HepG2 (cell line): ENCODE results near the gene RBAK. TPM values are rescaled to one million over a fixed set of nuclear protein-coding genes. Genes with fewer than 3 reads are reported as not detected.

Source experiments
- BRD4 ChIP-seq: sonication (generic); formaldehyde crosslinking; IDR thresholded peaks from 2 replicates; pipeline ENCODE4 v1.4.0; 2020; ENCODE audit warnings: missing genetic modification reagents
- CBFB ChIP-seq: sonication (generic); formaldehyde crosslinking; IDR thresholded peaks from 2 replicates; pipeline ENCODE4 v1.4.0; 2020; ENCODE audit warnings: missing genetic modification reagents
- CBX2 ChIP-seq, 2 experiments: fragments of 200-600 bp in 1 of 2; sonication (generic); formaldehyde crosslinking in 1 of 2; IDR thresholded peaks; 2 replicates each; pipeline versions ENCODE4 v1.7.0 to v1.8.1; 2018 to 2022; ENCODE audit warnings: low read depth in 2 of 2, low read length in 1 of 2, mild to moderate bottlenecking in 1 of 2, missing genetic modification reagents in 1 of 2
- CHCHD3 ChIP-seq: sonication (generic); formaldehyde crosslinking; IDR thresholded peaks from 2 replicates; pipeline ENCODE4 v1.8.0; 2022; ENCODE audit warnings: mild to moderate bottlenecking, missing genetic modification reagents, moderate library complexity
- EED ChIP-seq: sonication (generic); formaldehyde crosslinking; IDR thresholded peaks from 2 replicates; pipeline ENCODE4 v1.5.0; 2020; ENCODE audit warnings: mild to moderate bottlenecking, missing genetic modification reagents
- GABPA ChIP-seq, 2 experiments: IDR thresholded peaks; 2 replicates each; pipeline ENCODE4 v1.6.1; 2011 to 2016; ENCODE audit warnings: low read depth in 2 of 2, low read length in 1 of 2, missing biosample characterization in 1 of 2, missing genetic modification characterization in 1 of 2
- KLF12 ChIP-seq: sonication (generic); formaldehyde crosslinking; IDR thresholded peaks from 2 replicates; pipeline ENCODE4 v1.4.0; 2020; ENCODE audit warnings: missing genetic modification reagents, borderline replicate concordance
- MATR3 ChIP-seq: sonication (generic); formaldehyde crosslinking; IDR thresholded peaks from 2 replicates; pipeline ENCODE4 v1.4.0; 2020; ENCODE audit warnings: missing genetic modification reagents
- MTF2 ChIP-seq: sonication (generic); formaldehyde crosslinking; IDR thresholded peaks from 2 replicates; pipeline ENCODE4 v1.5.0; 2020; ENCODE audit warnings: missing genetic modification reagents, borderline replicate concordance
- PHF20 ChIP-seq: sonication (generic); formaldehyde crosslinking; IDR thresholded peaks from 2 replicates; pipeline ENCODE4 v1.5.0; 2020; ENCODE audit warnings: mild to moderate bottlenecking, missing genetic modification reagents
- SNAI1 ChIP-seq: sonication (generic); formaldehyde crosslinking; IDR thresholded peaks from 2 replicates; pipeline ENCODE4 v1.5.0; 2020; ENCODE audit warnings: mild to moderate bottlenecking, missing genetic modification reagents, borderline replicate concordance
- TCF12 ChIP-seq, 2 experiments: fragments of 450-650 bp in 1 of 2; sonication (generic) in 1 of 2; formaldehyde crosslinking in 1 of 2; IDR thresholded peaks; 2 replicates each; pipeline versions ENCODE4 v1.6.1 to v1.8.0; 2017 to 2022; ENCODE audit warnings: antibody characterized with exemption in 1 of 2, mild to moderate bottlenecking in 1 of 2, missing genetic modification reagents in 1 of 2, moderate library complexity in 1 of 2
- ZBTB38 ChIP-seq: sonication (generic); formaldehyde crosslinking; IDR thresholded peaks from 2 replicates; pipeline ENCODE4 v1.5.1; 2020; ENCODE audit warnings: mild to moderate bottlenecking, missing genetic modification reagents
- ZC3H4 ChIP-seq: sonication (generic); formaldehyde crosslinking; IDR thresholded peaks from 2 replicates; pipeline ENCODE4 v1.4.0; 2020; ENCODE audit warnings: missing genetic modification reagents, borderline replicate concordance
- ZFYVE20 ChIP-seq: sonication (generic); formaldehyde crosslinking; IDR thresholded peaks from 2 replicates; pipeline ENCODE4 v1.8.0; 2023; ENCODE audit warnings: low read depth, mild to moderate bottlenecking, moderate library complexity, missing genetic modification reagents, borderline replicate concordance
- ZNF33B ChIP-seq: sonication (generic); formaldehyde crosslinking; IDR thresholded peaks from 2 replicates; pipeline ENCODE4 v1.5.1; 2020; ENCODE audit warnings: mild to moderate bottlenecking, missing genetic modification reagents
- ZNF432 ChIP-seq: sonication (generic); formaldehyde crosslinking; IDR thresholded peaks from 2 replicates; pipeline ENCODE4 v1.5.0; 2020; ENCODE audit warnings: missing genetic modification reagents, mild to moderate bottlenecking, borderline replicate concordance
- ZNF510 ChIP-seq: sonication (generic); formaldehyde crosslinking; IDR thresholded peaks from 2 replicates; pipeline ENCODE4 v1.4.0; 2020; ENCODE audit warnings: low read depth, mild to moderate bottlenecking, missing genetic modification reagents
- ZNF543 ChIP-seq: sonication (generic); formaldehyde crosslinking; IDR thresholded peaks from 2 replicates; pipeline ENCODE4 v1.4.0; 2020; ENCODE audit warnings: mild to moderate bottlenecking, missing genetic modification reagents
- ZNF557 ChIP-seq: sonication (generic); formaldehyde crosslinking; IDR thresholded peaks from 2 replicates; pipeline ENCODE4 v1.4.0; 2020; ENCODE audit warnings: missing genetic modification reagents
- ZNF619 ChIP-seq: sonication (generic); formaldehyde crosslinking; IDR thresholded peaks from 2 replicates; pipeline ENCODE4 v1.4.0; 2020; ENCODE audit warnings: mild to moderate bottlenecking, missing genetic modification reagents
- polyA plus RNA-seq, 8 experiments: library from polyadenylated mRNA; depleted of rRNA in 3 of 8; stranded (reverse) in 7 of 8; unstranded in 1 of 8; fragments of >200 nt; fragmentation: Illumina TruSeq in 4 of 8; extraction: Trizol in 4 of 8; gene quantifications; 2 replicates each; pipeline versions ENCODE4 v1.2.1 to v1.2.3, GENCODE V29; 2011 to 2016; ENCODE audit warnings: low read depth in 4 of 8, missing spikeins in 1 of 8, mixed read lengths in 1 of 8; ENCODE audit not compliant: insufficient read depth in 1 of 8
- total RNA-seq, 5 experiments: library from RNA; depleted of rRNA; stranded (reverse); fragments of >200 nt; fragmentation: Illumina TruSeq; extraction: Trizol; gene quantifications; 2 replicates each; pipeline ENCODE4 v1.2.3, GENCODE V29; 2016; ENCODE audit warnings: low read depth in 1 of 5
- TF ChIP-seq, protein P1 (sequence below): sonication (generic); IDR thresholded peaks from 2 replicates; pipeline ENCODE4 v1.6.1; 2016; ENCODE audit warnings: low read depth, borderline replicate concordance
- TF ChIP-seq, protein P2 (sequence below): IDR thresholded peaks from 2 replicates; pipeline ENCODE4 v1.6.1; 2016; ENCODE audit warnings: missing compliant biosample characterization, missing genetic modification reagents, borderline replicate concordance
- TF ChIP-seq, protein P3 (sequence below), 2 experiments: sonication (generic) in 1 of 2; formaldehyde crosslinking in 1 of 2; IDR thresholded peaks; 2 replicates each; pipeline versions ENCODE4 v1.4.0 to v1.6.1; 2018 to 2020; ENCODE audit warnings: missing genetic modification reagents in 2 of 2, borderline replicate concordance in 1 of 2, low read depth in 1 of 2, mild to moderate bottlenecking in 1 of 2, missing biosample characterization in 1 of 2

RBAK gene
- total and polyA plus RNA-seq, 2 of the 13 experiments (the other 11 are each of a cell fraction or from before 2014, with no cell fraction given) = 4.4 to 11.8 TPM

DNA sequence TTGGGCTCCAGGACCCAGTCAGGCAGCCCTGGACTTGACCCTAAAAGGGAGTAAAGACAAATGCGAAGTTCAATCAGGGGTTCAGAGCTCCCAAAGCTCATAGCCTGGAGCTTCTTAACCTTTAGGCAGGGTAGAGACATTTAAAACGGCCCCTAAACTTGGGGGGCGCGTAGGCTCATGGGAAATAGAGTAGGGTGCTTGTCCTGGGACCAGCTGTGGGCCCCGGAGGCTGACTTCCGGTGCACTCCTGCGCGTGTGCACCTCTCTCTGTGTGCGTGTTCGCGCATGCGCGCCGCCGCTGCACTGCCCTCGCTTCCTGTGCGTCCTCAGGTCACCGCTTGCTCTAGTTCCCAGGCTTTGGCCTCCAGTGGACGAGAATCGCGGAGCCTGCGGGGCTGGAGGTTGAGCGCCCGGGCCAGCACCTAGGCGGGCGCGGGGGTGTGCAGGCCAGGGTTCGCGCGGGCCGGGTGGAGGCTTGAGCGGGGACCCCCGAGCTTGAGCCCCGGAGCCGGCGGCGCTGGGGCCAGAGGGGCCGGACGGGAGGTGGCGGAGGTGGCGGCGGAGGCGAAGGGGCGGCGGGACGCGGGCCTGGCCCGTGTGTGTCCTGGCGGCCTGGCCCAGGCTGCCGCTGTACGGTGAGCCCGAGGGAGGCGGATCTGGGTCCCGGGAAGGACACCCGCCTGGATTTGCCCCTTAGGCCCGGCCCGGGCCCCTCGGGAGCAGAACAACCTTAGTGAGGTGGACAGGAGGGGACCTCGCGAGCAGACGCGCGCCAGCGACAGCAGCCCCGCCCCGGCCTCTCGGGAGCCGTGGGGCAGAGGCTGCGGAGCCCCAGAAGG, at the start of gene RBAK (continued):
- no peak for TF ChIP-seq BRD4 (CRISPR knock-in tag)
- TF ChIP-seq ZNF619 = 0 out of 2 replicates have a peak, but pooled peaks have one; percentile 25
- peak; percentile 86 for TF ChIP-seq PHF20 (CRISPR knock-in tag)
- 0 out of 2 replicates have a peak, but pooled peaks have one; percentile 66 for TF ChIP-seq ZNF543 (CRISPR knock-in tag)
- TF ChIP-seq MATR3 (CRISPR knock-in tag) = no peak
- 0 out of 2 replicates have a peak, but pooled peaks have one; percentile 69 for TF ChIP-seq SNAI1 (CRISPR knock-in tag)
- TF ChIP-seq, protein P1, sequence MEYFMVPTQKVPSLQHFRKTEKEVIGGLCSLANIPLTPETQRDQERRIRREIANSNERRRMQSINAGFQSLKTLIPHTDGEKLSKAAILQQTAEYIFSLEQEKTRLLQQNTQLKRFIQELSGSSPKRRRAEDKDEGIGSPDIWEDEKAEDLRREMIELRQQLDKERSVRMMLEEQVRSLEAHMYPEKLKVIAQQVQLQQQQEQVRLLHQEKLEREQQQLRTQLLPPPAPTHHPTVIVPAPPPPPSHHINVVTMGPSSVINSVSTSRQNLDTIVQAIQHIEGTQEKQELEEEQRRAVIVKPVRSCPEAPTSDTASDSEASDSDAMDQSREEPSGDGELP = peak; percentile 91
- TF ChIP-seq ZNF33B = peak; percentile 24; the same call in 1 of the 2 replicates
- TF ChIP-seq TCF12 (IDR thresholded peaks at IDR 0.05) = no peak
- peak; percentile 79 for TF ChIP-seq TCF12 (CRISPR knock-in tag; IDR thresholded peaks at IDR 0.05)
- TF ChIP-seq MTF2 (CRISPR knock-in tag) = no peak
- TF ChIP-seq ZNF432 = no peak
- 0 out of 2 replicates have a peak, but pooled peaks have one; percentile 46 for TF ChIP-seq KLF12 (CRISPR knock-in tag)
- TF ChIP-seq, protein P2, sequence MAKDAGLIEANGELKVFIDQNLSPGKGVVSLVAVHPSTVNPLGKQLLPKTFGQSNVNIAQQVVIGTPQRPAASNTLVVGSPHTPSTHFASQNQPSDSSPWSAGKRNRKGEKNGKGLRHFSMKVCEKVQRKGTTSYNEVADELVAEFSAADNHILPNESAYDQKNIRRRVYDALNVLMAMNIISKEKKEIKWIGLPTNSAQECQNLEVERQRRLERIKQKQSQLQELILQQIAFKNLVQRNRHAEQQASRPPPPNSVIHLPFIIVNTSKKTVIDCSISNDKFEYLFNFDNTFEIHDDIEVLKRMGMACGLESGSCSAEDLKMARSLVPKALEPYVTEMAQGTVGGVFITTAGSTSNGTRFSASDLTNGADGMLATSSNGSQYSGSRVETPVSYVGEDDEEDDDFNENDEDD (CRISPR knock-in tag) = peak; percentile 27; the same call in 1 of the 2 replicates
- TF ChIP-seq CHCHD3 (CRISPR knock-in tag) = 0 out of 2 replicates have a peak, but pooled peaks have one; percentile 21
- TF ChIP-seq EED = no peak
- TF ChIP-seq ZC3H4 (CRISPR knock-in tag) = no peak
- TF ChIP-seq, protein P3, sequence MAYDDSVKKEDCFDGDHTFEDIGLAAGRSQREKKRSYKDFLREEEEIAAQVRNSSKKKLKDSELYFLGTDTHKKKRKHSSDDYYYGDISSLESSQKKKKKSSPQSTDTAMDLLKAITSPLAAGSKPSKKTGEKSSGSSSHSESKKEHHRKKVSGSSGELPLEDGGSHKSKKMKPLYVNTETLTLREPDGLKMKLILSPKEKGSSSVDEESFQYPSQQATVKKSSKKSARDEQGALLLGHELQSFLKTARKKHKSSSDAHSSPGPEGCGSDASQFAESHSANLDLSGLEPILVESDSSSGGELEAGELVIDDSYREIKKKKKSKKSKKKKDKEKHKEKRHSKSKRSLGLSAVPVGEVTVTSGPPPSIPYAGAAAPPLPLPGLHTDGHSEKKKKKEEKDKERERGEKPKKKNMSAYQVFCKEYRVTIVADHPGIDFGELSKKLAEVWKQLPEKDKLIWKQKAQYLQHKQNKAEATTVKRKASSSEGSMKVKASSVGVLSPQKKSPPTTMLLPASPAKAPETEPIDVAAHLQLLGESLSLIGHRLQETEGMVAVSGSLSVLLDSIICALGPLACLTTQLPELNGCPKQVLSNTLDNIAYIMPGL (CRISPR knock-in tag; IDR thresholded peaks at IDR 0.05; ENCODE audit: borderline replicate concordance in 1 of 2, low read depth in 1 of 2) = peak; percentile 71 to 75; a peak in 3 of 4 replicates
- 0 out of 2 replicates have a peak, but pooled peaks have one; percentile 57 for TF ChIP-seq ZNF510 (CRISPR knock-in tag)
- TF ChIP-seq ZNF557 (CRISPR knock-in tag) = no peak
- TF ChIP-seq ZFYVE20 (CRISPR knock-in tag) = peak; percentile 51; the same call in 1 of the 2 replicates
- 0 out of 2 replicates have a peak, but pooled peaks have one; percentile 5 for TF ChIP-seq ZBTB38 (CRISPR knock-in tag)
- TF ChIP-seq CBX2 (IDR thresholded peaks at IDR 0.05; ENCODE audit: low read depth, low read length) = no peak
- TF ChIP-seq CBX2 (CRISPR knock-in tag; IDR thresholded peaks at IDR 0.05; ENCODE audit: low read depth) = 0 out of 2 replicates have a peak, but pooled peaks have one; percentile 47
- peak; percentile 79 for TF ChIP-seq GABPA (IDR thresholded peaks at IDR 0.05; ENCODE audit: low read depth, low read length)
- peak; percentile 93 for TF ChIP-seq GABPA (CRISPR knock-in tag; IDR thresholded peaks at IDR 0.05; ENCODE audit: low read depth)
- TF ChIP-seq CBFB = 0 out of 2 replicates have a peak, but pooled peaks have one; percentile 15
